Memory B cell (primary cell): ENCODE measurements around the gene KIAA0825.
"Not testable (repeated sequence)": the region's sequence is repeated elsewhere in the genome, so short reads cannot be mapped to it uniquely, and the experiment has no call there.

ENCODE experiments used
- ATAC-seq: fragments of 150-1000 bp; cut with Tn5 transposase; 2 replicates; pipeline ENCODE4 v1.10.0; 2021; ENCODE audit warnings: low read depth, mild to moderate bottlenecking, moderate library complexity
- DNase-seq, 2 donors: peaks; one replicate each; pipeline ENCODE4 v3.0.0; 2022; ENCODE audit warnings: low spot score in 2 of 2
- H3K27ac Mint-ChIP-seq: one replicate; pipeline ENCODE4 v1.8.0; 2022; ENCODE audit warnings: mild to moderate bottlenecking, moderate library complexity, mixed read lengths
- H3K27me3 Mint-ChIP-seq: one replicate; pipeline ENCODE4 v1.8.0; 2022; ENCODE audit warnings: mixed read lengths
- H3K36me3 Mint-ChIP-seq: one replicate; pipeline ENCODE4 v1.8.0; 2022; ENCODE audit warnings: mild to moderate bottlenecking, mixed read lengths
- H3K4me1 Mint-ChIP-seq: one replicate; pipeline ENCODE4 v1.8.0; 2022; ENCODE audit warnings: mixed read lengths
- H3K4me3 Mint-ChIP-seq: one replicate; pipeline ENCODE4 v1.8.0; 2022; ENCODE audit warnings: mild to moderate bottlenecking, moderate library complexity, mixed read lengths
- H3K9me3 Mint-ChIP-seq: one replicate; pipeline ENCODE4 v1.8.0; 2022; ENCODE audit warnings: mixed read lengths

Gene KIAA0825

GRCh38 chr5:94197970-94198369 lies 420.4 kb downstream of the KIAA0825 start:
- no peaks in the 10 kb centered on the region for H3K36me3 Mint-ChIP-seq
- H3K4me3 Mint-ChIP-seq: no peak overlapping the region
- no peaks in the 10 kb centered on the region for H3K9me3 Mint-ChIP-seq
- ATAC-seq: no peak
- no peaks in the 10 kb centered on the region for H3K4me1 Mint-ChIP-seq
- no peak overlapping the region for H3K27ac Mint-ChIP-seq
- no peak for DNase-seq
- peaks cover 6% of the 10 kb centered on the region for H3K27me3 Mint-ChIP-seq

- Mint-ChIP-seq H3K9me3 (no peaks in the 10 kb centered on the region), H3K27ac (no peak overlapping the region), H3K4me1 (no peaks in the 10 kb centered on the region), H3K4me3 (no peak overlapping the region), H3K36me3 (no peaks in the 10 kb centered on the region), H3K27me3 (peaks cover 6% of the 10 kb centered on the region)
- DNase-seq (no peak), ATAC-seq (no peak)
Measured at GRCh38 chr5:94196953-94197352, 421.5 kb downstream of the KIAA0825 start.

- Mint-ChIP-seq H3K4me3 (no peak overlapping the region), H3K4me1 (no peaks in the 10 kb centered on the region), H3K9me3 (peaks cover 2% of the 10 kb centered on the region), H3K36me3 (no peaks in the 10 kb centered on the region), H3K27me3 (peaks cover 2% of the 10 kb centered on the region), H3K27ac (no peak overlapping the region)
- ATAC-seq (no peak), DNase-seq (no peak)
Measured at GRCh38 chr5:94192658-94193391, 425.6 kb downstream of the KIAA0825 start.

- ATAC-seq (no peak), DNase-seq (no peak)
- no peaks in the 10 kb centered on the region for H3K4me1 Mint-ChIP-seq
- H3K9me3 Mint-ChIP-seq: peaks cover 2% of the 10 kb centered on the region
- H3K36me3 Mint-ChIP-seq: no peaks in the 10 kb centered on the region
- H3K4me3 Mint-ChIP-seq: no peak overlapping the region
- peaks cover 6% of the 10 kb centered on the region for H3K27me3 Mint-ChIP-seq
- H3K27ac Mint-ChIP-seq: no peak overlapping the region
Measured at GRCh38 chr5:94191604-94192003, 426.8 kb downstream of the KIAA0825 start.

- no peak for ATAC-seq
Measured at GRCh38 chr5:94188725-94189124, 429.7 kb downstream of the KIAA0825 start.

GRCh38 chr5:94184870-94185269 lies 433.5 kb downstream of the KIAA0825 start:
- H3K36me3 Mint-ChIP-seq: no peaks in the 10 kb centered on the region
- peaks cover 4% of the 10 kb centered on the region for H3K27me3 Mint-ChIP-seq
- DNase-seq: no peak
- H3K27ac Mint-ChIP-seq: no peak overlapping the region
- ATAC-seq: no peak
- no peaks in the 10 kb centered on the region for H3K4me1 Mint-ChIP-seq
- H3K4me3 Mint-ChIP-seq: no peak overlapping the region
- H3K9me3 Mint-ChIP-seq: no peaks in the 10 kb centered on the region

More at GRCh38 chr5:94188725-94189124, 429.7 kb downstream of the KIAA0825 start:
- Mint-ChIP-seq H3K36me3 (no peaks in the 10 kb centered on the region), H3K27ac (no peak overlapping the region), H3K27me3 (peaks cover 4% of the 10 kb centered on the region), H3K4me3 (no peak overlapping the region), H3K9me3 (peaks cover 2% of the 10 kb centered on the region), H3K4me1 (no peaks in the 10 kb centered on the region)
- DNase-seq: no peak

GRCh38 chr5:94181895-94182294 lies 436.5 kb downstream of the KIAA0825 start:
- Mint-ChIP-seq H3K27me3 (peaks cover 2% of the 10 kb centered on the region), H3K9me3 (no peaks in the 10 kb centered on the region), H3K36me3 (no peaks in the 10 kb centered on the region), H3K4me1 (no peaks in the 10 kb centered on the region), H3K4me3 (no peak overlapping the region), H3K27ac (no peak overlapping the region)
- no peak for DNase-seq
- ATAC-seq: no peak

GRCh38 chr5:94180761-94181160 lies 437.6 kb downstream of the KIAA0825 start:
- no peaks in the 10 kb centered on the region for H3K4me1 Mint-ChIP-seq
- H3K4me3 Mint-ChIP-seq: no peak overlapping the region
- DNase-seq (no peak), ATAC-seq (no peak)
- no peak overlapping the region for H3K27ac Mint-ChIP-seq
- no peaks in the 10 kb centered on the region for H3K36me3 Mint-ChIP-seq
- no peaks in the 10 kb centered on the region for H3K9me3 Mint-ChIP-seq
- no peaks in the 10 kb centered on the region for H3K27me3 Mint-ChIP-seq

GRCh38 chr5:94175912-94176311 lies 442.5 kb downstream of the KIAA0825 start:
- Mint-ChIP-seq H3K27me3 (no peaks in the 10 kb centered on the region), H3K4me1 (no peaks in the 10 kb centered on the region), H3K36me3 (no peaks in the 10 kb centered on the region), H3K27ac (no peak overlapping the region), H3K4me3 (no peak overlapping the region), H3K9me3 (no peaks in the 10 kb centered on the region)
- ATAC-seq: no peak
- no peak for DNase-seq

- Mint-ChIP-seq H3K27me3 (no peaks in the 10 kb centered on the region), H3K4me1 (no peaks in the 10 kb centered on the region), H3K4me3 (no peak overlapping the region), H3K27ac (no peak overlapping the region), H3K9me3 (no peaks in the 10 kb centered on the region), H3K36me3 (no peaks in the 10 kb centered on the region)
- no peak for DNase-seq
- ATAC-seq: no peak
Measured at GRCh38 chr5:94174748-94175411, 443.5 kb downstream of the KIAA0825 start.

GRCh38 chr5:94173100-94173499 lies 445.3 kb downstream of the KIAA0825 start:
- Mint-ChIP-seq H3K9me3 (no peaks in the 10 kb centered on the region), H3K4me1 (no peaks in the 10 kb centered on the region), H3K36me3 (no peaks in the 10 kb centered on the region), H3K27me3 (no peaks in the 10 kb centered on the region), H3K27ac (no peak overlapping the region), H3K4me3 (no peak overlapping the region)
- ATAC-seq: no peak
- DNase-seq: no peak

GRCh38 chr5:94171070-94171469 lies 447.3 kb downstream of the KIAA0825 start:
- H3K9me3 Mint-ChIP-seq, H3K4me3 Mint-ChIP-seq, DNase-seq, H3K36me3 Mint-ChIP-seq, H3K4me1 Mint-ChIP-seq, ATAC-seq, H3K27me3 Mint-ChIP-seq, H3K27ac Mint-ChIP-seq: not testable (repeated sequence)

GRCh38 chr5:94170158-94170557 lies 448.2 kb downstream of the KIAA0825 start:
- not testable (repeated sequence) for H3K36me3 Mint-ChIP-seq, H3K4me1 Mint-ChIP-seq, H3K27ac Mint-ChIP-seq, H3K27me3 Mint-ChIP-seq, DNase-seq, ATAC-seq, H3K9me3 Mint-ChIP-seq, H3K4me3 Mint-ChIP-seq

GRCh38 chr5:94168151-94168550 lies 450.3 kb downstream of the KIAA0825 start:
- Mint-ChIP-seq H3K9me3 (peaks cover 2% of the 10 kb centered on the region), H3K27me3 (peaks cover 1% of the 10 kb centered on the region), H3K36me3 (peaks cover 4% of the 10 kb centered on the region), H3K4me3 (no peak overlapping the region), H3K27ac (no peak overlapping the region), H3K4me1 (no peaks in the 10 kb centered on the region)
- ATAC-seq (no peak), DNase-seq (no peak)

GRCh38 chr5:94161801-94162200 lies 456.6 kb downstream of the KIAA0825 start:
- Mint-ChIP-seq H3K36me3 (peaks cover 4% of the 10 kb centered on the region), H3K27me3 (peaks cover under 1% of the 10 kb centered on the region), H3K27ac (no peak overlapping the region), H3K4me3 (no peak overlapping the region), H3K9me3 (peaks cover 2% of the 10 kb centered on the region), H3K4me1 (no peaks in the 10 kb centered on the region)
- no peak for DNase-seq
- no peak for ATAC-seq
